Common myeloid progenitor, CD34-positive (primary cell): ENCODE results near the gene CAMKK1.

Source experiments
- CTCF ChIA-PET: fragments of 350-600 bp; sonication (Branson Sonifier 250); formaldehyde crosslinking; loops from one replicate; lab custom pipeline; 2021; ENCODE audit warnings: antibody characterized with exemption; lab: Charles Lee
- POLR2A ChIA-PET: fragments of 350-600 bp; sonication (Branson Sonifier 250); formaldehyde crosslinking; loops from one replicate; lab custom pipeline; 2021; ENCODE audit warnings: antibody characterized with exemption; lab: Charles Lee
- DNase-seq, 3 donors: peaks; one replicate each; pipeline versions ENCODE4 v3.0.0 to v3.0.0-alpha.2; 2013
- H3K27ac ChIP-seq, 2 experiments: 1 replicate in 1 of 2; 2 replicates in 1 of 2; pipeline ENCODE4 v1.7.0; 2013; ENCODE audit warnings: inconsistent platforms in 2 of 2, low read length in 2 of 2, mild to moderate bottlenecking in 2 of 2, low read depth in 1 of 2, moderate library complexity in 1 of 2; ENCODE audit not compliant: severe bottlenecking in 2 of 2, insufficient read depth in 1 of 2, poor library complexity in 1 of 2
- H3K27me3 ChIP-seq, 5 experiments: replicated peaks in 2 of 5; 1 replicate in 3 of 5; 2 replicates in 2 of 5; pipeline versions ENCODE4 v1.6.1 to v1.7.0; 2013; ENCODE audit warnings: low read length in 4 of 5, mild to moderate bottlenecking in 2 of 5, moderate library complexity in 2 of 5, inconsistent platforms in 1 of 5; ENCODE audit not compliant: insufficient read depth in 5 of 5, control insufficient read depth in 4 of 5
- H3K36me3 ChIP-seq, 4 experiments: 1 replicate in 2 of 4; 2 replicates in 2 of 4; pipeline versions ENCODE4 v1.6.1 to v1.7.0; 2013; ENCODE audit warnings: low read length in 3 of 4, control low read depth in 1 of 4, mild to moderate bottlenecking in 1 of 4; ENCODE audit not compliant: control insufficient read depth in 4 of 4, insufficient read depth in 4 of 4
- H3K4me1 ChIP-seq, 4 experiments: 1 replicate in 3 of 4; 2 replicates in 1 of 4; pipeline versions ENCODE4 v1.6.1 to v1.7.1; 2013; ENCODE audit warnings: low read length in 3 of 4, mild to moderate bottlenecking in 3 of 4, control low read depth in 1 of 4, inconsistent platforms in 1 of 4, moderate library complexity in 1 of 4; ENCODE audit not compliant: control insufficient read depth in 4 of 4, insufficient read depth in 4 of 4; ENCODE audit errors: control extremely low read depth in 1 of 4
- H3K4me3 ChIP-seq, 7 experiments: 1 replicate in 4 of 7; 2 replicates in 3 of 7; pipeline versions ENCODE4 v1.5.1 to v1.7.0; 2013; ENCODE audit warnings: mild to moderate bottlenecking in 7 of 7, low read length in 6 of 7, moderate library complexity in 6 of 7, inconsistent platforms in 2 of 7, low read depth in 2 of 7, control low read depth in 1 of 7; ENCODE audit not compliant: insufficient read depth in 4 of 7, control insufficient read depth in 1 of 7; ENCODE audit errors: extremely low read depth in 1 of 7
- H3K9me3 ChIP-seq, 5 experiments: 1 replicate in 4 of 5; 2 replicates in 1 of 5; pipeline versions ENCODE4 v1.6.1 to v1.7.1; 2013; ENCODE audit warnings: low read length in 4 of 5, mild to moderate bottlenecking in 2 of 5, inconsistent platforms in 1 of 5, low read depth in 1 of 5, moderate library complexity in 1 of 5; ENCODE audit not compliant: control insufficient read depth in 4 of 5, insufficient read depth in 2 of 5; ENCODE audit errors: control extremely low read depth in 1 of 5
- WGBS: methylation state at CpG from one replicate; pipeline ENCODE4 v1.1.5; 2013; ENCODE audit not compliant: insufficient coverage; 5-methylcytosine and 5-hydroxymethylcytosine counted together

Gene CAMKK1

GRCh38 chr17:3912827-3913226, 20.0 kb upstream of the CAMKK1 start:
- DNase-seq, result no peak
- Histone ChIP-seq H3K36me3 (peaks cover 0 to 16% (median 5%) of the 10 kb centered on the region in 4 experiments), H3K27ac (no peak overlapping the region), H3K4me3 (peak overlapping the region in 1 of 7 experiments; percentile 6), H3K27me3 (no peaks in the 10 kb centered on the region), H3K4me1 (peaks cover 11 to 72% (median 65%) of the 10 kb centered on the region in 4 experiments), H3K9me3 (no peaks in the 10 kb centered on the region)
- ChIA-PET CTCF (interaction anchor here (1.0 to 4.9 kb wide), 15 partner anchors 9 to 121 kb away, joined by 3 to 37 read pairs (median 7); no protein-coding TSS in a partner anchor), POLR2A (interaction anchor here (0.8 to 1.8 kb wide), 2 partner anchors 52 to 91 kb away, joined by 3 to 7 read pairs; partner anchors contain the start of gene ATP2A3)
- WGBS, result 93% methylated on average over 2 of the region's 2 CpGs

GRCh38 chr17:3911271-3912053, 18.6 kb upstream of the CAMKK1 start:
- Histone ChIP-seq H3K4me3 (peak overlapping the region in 4 of 7 experiments; percentile 26 to 51 (median 38)), H3K27ac (peak overlapping the region; percentile 88 to 92), H3K27me3 (no peaks in the 10 kb centered on the region), H3K4me1 (peaks cover 11 to 60% (median 53%) of the 10 kb centered on the region in 4 experiments), H3K9me3 (no peaks in the 10 kb centered on the region), H3K36me3 (peaks cover 0 to 26% (median 10%) of the 10 kb centered on the region in 4 experiments)
- WGBS, result 20% methylated on average over 24 of the region's 30 CpGs
- POLR2A ChIA-PET, result interaction anchor here (0.6 to 1.4 kb wide), 3 partner anchors 10 to 91 kb away, joined by 3 to 4 read pairs (median 4); no protein-coding TSS in a partner anchor
- CTCF ChIA-PET, result interaction anchor here (0.9 to 4.9 kb wide), 9 partner anchors 9 to 122 kb away, joined by 3 to 37 read pairs (median 4); partner anchors contain the start of gene NCBP3
- DNase-seq, result peak; percentile 97 to 99 (median 98)

GRCh38 chr17:3910420-3911270, 17.8 kb upstream of the CAMKK1 start:
- H3K36me3 ChIP-seq, result peaks cover 0 to 26% (median 12%) of the 10 kb centered on the region in 4 experiments
- no peak for DNase-seq
- peak overlapping the region in 1 of 7 experiments; percentile 29 for H3K4me3 ChIP-seq
- peaks cover 11 to 53% (median 47%) of the 10 kb centered on the region in 4 experiments for H3K4me1 ChIP-seq
- WGBS, result 66% methylated on average over 7 of the region's 11 CpGs
- no peaks in the 10 kb centered on the region for H3K9me3 ChIP-seq
- H3K27ac ChIP-seq, result peak overlapping the region; percentile 88 to 92
- ChIA-PET CTCF (interaction anchor here (0.6 to 4.9 kb wide), 5 partner anchors 25 to 101 kb away, joined by 3 to 37 read pairs (median 4); no protein-coding TSS in a partner anchor), POLR2A (interaction anchor here (1.0 to 1.4 kb wide), 2 partner anchors 9 to 92 kb away, joined by 4 read pairs; no protein-coding TSS in a partner anchor)
- no peaks in the 10 kb centered on the region for H3K27me3 ChIP-seq

- DNase-seq, result no peak
- H3K4me1 ChIP-seq, result peaks cover 11 to 49% (median 44%) of the 10 kb centered on the region in 4 experiments
- no peak overlapping the region for H3K4me3 ChIP-seq
- 97% methylated on average over 11 of the region's 12 CpGs for WGBS
- POLR2A ChIA-PET, result no interaction called here
- H3K9me3 ChIP-seq, result no peaks in the 10 kb centered on the region
- peaks cover 0 to 26% (median 13%) of the 10 kb centered on the region in 4 experiments for H3K36me3 ChIP-seq
- CTCF ChIA-PET, result no interaction called here
- H3K27ac ChIP-seq, result no peak overlapping the region
- no peaks in the 10 kb centered on the region for H3K27me3 ChIP-seq
Observed at GRCh38 chr17:3909257-3909656, 16.4 kb upstream of the CAMKK1 start.

- Histone ChIP-seq H3K4me3 (no peak overlapping the region), H3K4me1 (peaks cover 8 to 41% (median 32%) of the 10 kb centered on the region in 4 experiments), H3K27ac (no peak overlapping the region), H3K27me3 (no peaks in the 10 kb centered on the region), H3K9me3 (no peaks in the 10 kb centered on the region), H3K36me3 (peaks cover 0 to 27% (median 17%) of the 10 kb centered on the region in 4 experiments)
- ChIA-PET POLR2A (no interaction called here), CTCF (interaction anchor here (0.6 to 2.3 kb wide), 5 partner anchors 9 to 159 kb away, joined by 3 to 8 read pairs (median 4); partner anchors contain the start of gene P2RX1)
- whole genome bisulfite sequencing, result 96% methylated on average over 10 of the region's 11 CpGs
- no peak for DNase-seq
Observed at GRCh38 chr17:3907483-3908216, 14.8 kb upstream of the CAMKK1 start.

- Histone ChIP-seq H3K27ac (no peak overlapping the region), H3K9me3 (no peaks in the 10 kb centered on the region), H3K4me3 (no peak overlapping the region), H3K36me3 (peaks cover 0 to 24% (median 17%) of the 10 kb centered on the region in 4 experiments), H3K4me1 (peaks cover 4 to 35% (median 26%) of the 10 kb centered on the region in 4 experiments), H3K27me3 (no peaks in the 10 kb centered on the region)
- WGBS, result 100% methylated on average over 3 of the region's 4 CpGs
- ChIA-PET POLR2A (no interaction called here), CTCF (interaction anchor here (0.9 to 2.3 kb wide), 4 partner anchors 9 to 104 kb away, joined by 4 to 8 read pairs (median 4); partner anchors contain the start of gene P2RX1)
- no peak for DNase-seq
Observed at GRCh38 chr17:3906881-3907280, 14.0 kb upstream of the CAMKK1 start.
